H1 (cell line): Measurements from ENCODE around the gene TEX54. TPM values are rescaled to one million over a fixed set of nuclear protein-coding genes. Genes with fewer than 3 reads are reported as not detected.

Source experiments
- CTCF ChIA-PET: fragments of 300-600 bp; sonication (Branson Sonifier 250); formaldehyde crosslinking; loops from one replicate; lab custom pipeline; 2021; ENCODE audit not compliant: partially characterized antibody; lab: Charles Lee
- POLR2A ChIA-PET: fragments of 300-600 bp; sonication (Branson Sonifier 250); formaldehyde crosslinking; loops from one replicate; lab custom pipeline; 2021; ENCODE audit warnings: inconsistent platforms; ENCODE audit not compliant: partially characterized antibody; lab: Charles Lee
- DNase-seq, 2 experiments: peaks; one replicate each; pipeline versions ENCODE4 v3.0.0 to v3.0.0-alpha.2; 2010 to 2022; ENCODE audit warnings: low spot score in 2 of 2, low read depth in 1 of 2, mixed read lengths in 1 of 2
- FAIRE-seq: peaks from 2 replicates; lab custom pipeline; 2011; peaks lifted over from hg19 to GRCh38; lab: Jason Lieb, UNC
- H2AFZ ChIP-seq: 2 replicates; pipeline ENCODE4 v1.8.1; 2012; ENCODE audit warnings: low read length, inconsistent platforms
- H2AK5ac ChIP-seq: 2 replicates; pipeline ENCODE4 v1.6.1; 2013; ENCODE audit warnings: low read depth, low read length
- H2BK120ac ChIP-seq: replicated peaks from 2 replicates; pipeline ENCODE3; 2013; ENCODE audit warnings: low read depth, low read length, inconsistent platforms
- H2BK12ac ChIP-seq: 2 replicates; pipeline ENCODE4 v1.6.1; 2013; ENCODE audit warnings: low read depth, low read length
- H2BK15ac ChIP-seq: 2 replicates; pipeline ENCODE4 v1.6.1; 2013; ENCODE audit warnings: low read length
- H2BK20ac ChIP-seq: 2 replicates; pipeline ENCODE4 v1.6.1; 2013; ENCODE audit warnings: low read length
- H2BK5ac ChIP-seq: 2 replicates; pipeline ENCODE4 v1.6.1; 2013; ENCODE audit warnings: low read depth, low read length
- H3K14ac ChIP-seq: 2 replicates; pipeline ENCODE4 v1.6.1; 2013; ENCODE audit warnings: inconsistent platforms; ENCODE audit not compliant: insufficient read length
- H3K18ac ChIP-seq: 2 replicates; pipeline ENCODE4 v1.6.1; 2013; ENCODE audit warnings: low read length; ENCODE audit errors: extremely low read depth
- H3K23ac ChIP-seq: 2 replicates; pipeline ENCODE4 v1.6.1; 2013; ENCODE audit warnings: inconsistent platforms; ENCODE audit not compliant: insufficient read length
- H3K23me2 ChIP-seq: 2 replicates; pipeline ENCODE4 v1.6.1; 2013; ENCODE audit warnings: low read depth, low read length
- H3K27ac ChIP-seq: 2 replicates; pipeline ENCODE4 v1.6.1; 2011; ENCODE audit warnings: low read depth, low read length, inconsistent platforms
- H3K27me3 ChIP-seq, 4 experiments: replicated peaks in 1 of 4; 1 replicate in 1 of 4; 2 replicates in 3 of 4; pipeline versions ENCODE4 v1.6.1 to v1.8.1; 2011 to 2013; ENCODE audit warnings: low read length in 3 of 4, mild to moderate bottlenecking in 3 of 4, inconsistent platforms in 2 of 4, mixed read lengths in 2 of 4, moderate library complexity in 1 of 4; ENCODE audit not compliant: control insufficient read depth in 3 of 4, insufficient read depth in 3 of 4; ENCODE audit errors: extremely low read depth in 1 of 4
- H3K36me3 ChIP-seq, 4 experiments: 2 replicates each; pipeline versions ENCODE4 v1.6.1 to v1.8.1; 2011 to 2013; ENCODE audit warnings: mild to moderate bottlenecking in 4 of 4, low read length in 3 of 4, moderate library complexity in 2 of 4, control low read depth in 1 of 4, inconsistent platforms in 1 of 4; ENCODE audit not compliant: insufficient read depth in 4 of 4, control insufficient read depth in 2 of 4
- H3K4ac ChIP-seq: replicated peaks from 2 replicates; pipeline ENCODE3; 2013; ENCODE audit warnings: low read length, low read depth, mixed read lengths, inconsistent platforms; ENCODE audit not compliant: insufficient read length
- H3K4me1 ChIP-seq, 4 experiments: replicated peaks in 1 of 4; 1 replicate in 1 of 4; 2 replicates in 3 of 4; pipeline versions ENCODE4 v1.6.1 to v1.8.1; 2011 to 2013; ENCODE audit warnings: low read length in 3 of 4, inconsistent platforms in 2 of 4, mixed read lengths in 1 of 4; ENCODE audit not compliant: insufficient read depth in 4 of 4, control insufficient read depth in 3 of 4
- H3K4me2 ChIP-seq, 2 experiments: 2 replicates each; pipeline versions ENCODE4 v1.6.1 to v1.8.1; 2011 to 2013; ENCODE audit warnings: low read depth in 2 of 2, low read length in 2 of 2, control low read depth in 1 of 2, inconsistent platforms in 1 of 2, mild to moderate bottlenecking in 1 of 2; ENCODE audit not compliant: insufficient read depth in 1 of 2
- H3K4me3 ChIP-seq, 4 experiments: fragments of 200-600, 300-600 bp in 1 of 4; sonication (generic), shearing (Covaris generic), sonication (Bioruptor Twin) in 1 of 4; 2 replicates each; pipeline versions ENCODE4 v1.5.1 to v1.8.1; 2011 to 2016; ENCODE audit warnings: low read length in 4 of 4, low read depth in 3 of 4, control low read depth in 2 of 4, inconsistent platforms in 2 of 4, mild to moderate bottlenecking in 2 of 4, mixed read lengths in 1 of 4, moderate library complexity in 1 of 4; ENCODE audit not compliant: insufficient read depth in 2 of 4; ENCODE audit errors: extremely low read depth in 1 of 4
- H3K56ac ChIP-seq: replicated peaks from 2 replicates; pipeline ENCODE3; 2013; ENCODE audit warnings: low read depth, mild to moderate bottlenecking, mixed read lengths, low read length, inconsistent platforms; ENCODE audit not compliant: insufficient read length
- H3K79me1 ChIP-seq: 2 replicates; pipeline ENCODE4 v1.6.1; 2013; ENCODE audit warnings: low read depth, low read length, control low read depth
- H3K79me2 ChIP-seq, 2 experiments: 2 replicates each; pipeline versions ENCODE4 v1.6.1 to v1.8.1; 2012 to 2013; ENCODE audit warnings: low read length in 2 of 2, mild to moderate bottlenecking in 2 of 2, inconsistent platforms in 1 of 2; ENCODE audit not compliant: insufficient read depth in 2 of 2, control insufficient read depth in 1 of 2
- H3K9ac ChIP-seq, 4 experiments: replicated peaks in 1 of 4; 1 replicate in 1 of 4; 2 replicates in 3 of 4; pipeline versions ENCODE4 v1.6.1 to v1.8.1; 2011 to 2013; ENCODE audit warnings: low read depth in 3 of 4, low read length in 3 of 4, control low read depth in 2 of 4, mild to moderate bottlenecking in 2 of 4, moderate library complexity in 2 of 4, inconsistent platforms in 1 of 4; ENCODE audit errors: extremely low read depth in 1 of 4
- H3K9me3 ChIP-seq, 2 experiments: 2 replicates each; pipeline versions ENCODE4 v1.6.1 to v1.8.1; 2012 to 2013; ENCODE audit warnings: mild to moderate bottlenecking in 2 of 2, moderate library complexity in 2 of 2, control low read depth in 1 of 2, inconsistent platforms in 1 of 2, low read depth in 1 of 2, low read length in 1 of 2, mixed read lengths in 1 of 2; ENCODE audit not compliant: insufficient read depth in 2 of 2
- H4K20me1 ChIP-seq, 2 experiments: replicated peaks in 1 of 2; 2 replicates each; pipeline versions ENCODE3 to v1.8.1; 2011 to 2013; ENCODE audit warnings: inconsistent platforms in 2 of 2, low read length in 2 of 2, mild to moderate bottlenecking in 1 of 2; ENCODE audit not compliant: insufficient read depth in 2 of 2, control insufficient read depth in 1 of 2
- H4K5ac ChIP-seq: 2 replicates; pipeline ENCODE4 v1.6.1; 2013; ENCODE audit warnings: low read length, low read depth, mixed read lengths, inconsistent platforms; ENCODE audit not compliant: insufficient read length
- H4K8ac ChIP-seq: 2 replicates; pipeline ENCODE4 v1.8.0; 2013; ENCODE audit warnings: mild to moderate bottlenecking, moderate library complexity, low read length, inconsistent platforms; ENCODE audit not compliant: insufficient read depth; ENCODE audit errors: extremely low read depth
- H4K91ac ChIP-seq: replicated peaks from 2 replicates; pipeline ENCODE3; 2013; ENCODE audit warnings: low read length, mixed read lengths, inconsistent platforms; ENCODE audit not compliant: insufficient read length
- ASH2L ChIP-seq: fragments of 200-600, 300-600 bp; sonication (generic); IDR thresholded peaks from one replicate; pipeline ENCODE4 v1.7.1; 2017; ENCODE audit warnings: low read length
- CEBPB ChIP-seq: IDR thresholded peaks from 2 replicates; pipeline ENCODE4 v1.6.1; 2012; ENCODE audit warnings: low read depth, low read length
- FOSL1 ChIP-seq: IDR thresholded peaks from 2 replicates; pipeline ENCODE4 v1.6.1; 2011; ENCODE audit warnings: mild to moderate bottlenecking, low read depth, low read length, moderate library complexity; ENCODE audit not compliant: insufficient read depth
- KDM1A ChIP-seq: fragments of 200-600, 300-600 bp; sonication (generic); IDR thresholded peaks from 2 replicates; pipeline ENCODE4 v1.7.1; 2016; ENCODE audit warnings: mild to moderate bottlenecking, low read length, borderline replicate concordance
- POLR2A ChIP-seq, 2 experiments: IDR thresholded peaks; 1 replicate in 1 of 2; 2 replicates in 1 of 2; pipeline ENCODE4 v1.6.1; 2011; ENCODE audit warnings: low read depth in 2 of 2, low read length in 2 of 2, mild to moderate bottlenecking in 2 of 2; ENCODE audit errors: control extremely low read depth in 1 of 2
- SP2 ChIP-seq: IDR thresholded peaks from 2 replicates; pipeline ENCODE4 v1.6.1; 2012; ENCODE audit warnings: mild to moderate bottlenecking, low read length, inconsistent platforms
- TEAD4 ChIP-seq: IDR thresholded peaks from 2 replicates; pipeline ENCODE4 v1.6.1; 2012; ENCODE audit warnings: low read depth, low read length, inconsistent platforms, mixed read lengths
- YY1 ChIP-seq: IDR thresholded peaks from 2 replicates; pipeline ENCODE4 v1.6.1; 2011; ENCODE audit warnings: low read depth, mild to moderate bottlenecking, low read length
- WGBS, 2 experiments: shearing (Covaris generic) in 1 of 2; methylation state at CpG; one replicate each; pipeline versions ENCODE4 v1.1.6 to v1.1.7; 2013 to 2015; ENCODE audit warnings: low lambda C conversion rate in 2 of 2, mixed read lengths in 2 of 2, inconsistent platforms in 1 of 2, low coverage in 1 of 2, missing lambda C conversion rate in 1 of 2; ENCODE audit not compliant: insufficient replicate concordance in 2 of 2, insufficient coverage in 1 of 2, insufficient read length in 1 of 2; ENCODE audit errors: extremely low coverage in 1 of 2, missing lambda C conversion rate in 1 of 2; 5-methylcytosine and 5-hydroxymethylcytosine counted together
- polyA plus RNA-seq, 7 experiments: library from polyadenylated mRNA; depleted of rRNA in 3 of 7; stranded (reverse) in 5 of 7; unstranded in 2 of 7; fragments of >200 nt in 5 of 7; fragments of 200-250 nt in 2 of 7; gene quantifications; 1 replicate in 5 of 7; 2 replicates in 1 of 7; 4 replicates in 1 of 7; pipeline versions ENCODE4 v1.2.1 to v1.2.3, GENCODE V29; 2011 to 2013; ENCODE audit warnings: missing spikeins in 2 of 7, mixed read lengths in 2 of 7
- total RNA-seq: library from RNA; stranded (reverse); fragmentation: NEBNext Ultra II Directional; extraction: Animal tissue kit (Norgen Biotek cat#: 25700); gene quantifications from 2 replicates; pipeline ENCODE4 v1.2.1, GENCODE V29; 2021
- TF ChIP-seq, protein P1 (sequence below): IDR thresholded peaks from 2 replicates; pipeline ENCODE4 v1.6.1; 2012; ENCODE audit warnings: low read length, inconsistent platforms

The TEX54 gene
- total and polyA plus RNA-seq, 2 of the 8 experiments (the other 6 are each of a cell fraction or from before 2014, with no cell fraction given), result 1.2 TPM; not detected in 1

DNA sequence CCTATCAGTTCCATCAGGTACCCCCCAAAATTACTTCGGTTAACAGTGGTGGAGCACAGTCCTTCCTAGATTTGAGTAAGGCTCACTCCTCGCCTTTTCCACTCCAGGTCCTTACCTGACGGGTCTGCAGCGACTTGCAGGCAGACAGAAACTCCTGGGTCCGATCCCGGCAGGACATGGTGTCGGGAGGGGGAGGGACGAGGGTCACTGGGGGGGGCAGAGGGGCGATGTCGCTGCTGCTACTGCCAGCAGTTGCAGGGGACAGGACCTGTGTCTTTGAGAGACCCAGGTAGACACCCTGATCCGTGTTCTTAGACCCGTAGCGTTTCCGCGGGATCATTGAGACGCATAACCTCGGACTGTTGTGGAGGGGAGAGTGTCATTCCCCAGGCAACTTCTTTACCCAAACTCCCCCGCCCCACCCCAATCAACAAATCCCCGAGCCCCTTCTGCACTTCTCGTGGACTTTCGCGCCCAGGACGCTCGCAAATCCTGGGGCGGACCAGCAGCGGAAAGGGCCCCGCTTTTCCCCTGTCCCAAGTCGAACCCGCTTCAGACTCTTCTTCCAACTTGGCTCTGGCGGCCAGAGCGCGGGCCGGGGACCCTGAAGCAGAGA is 1.6 kb downstream of the TEX54 start:
- Histone ChIP-seq H2BK15ac (no peak overlapping the region), H4K5ac (no peak overlapping the region), H3K36me3 (peaks cover 19 to 34% (median 32%) of the 10 kb centered on the region in 4 experiments), H3K9ac (peak overlapping the region; percentile 38 to 91 (median 83)), H3K23ac (no peak overlapping the region), H3K14ac (no peak overlapping the region), H3K27me3 (no peaks in the 10 kb centered on the region), H2AK5ac (no peak overlapping the region), H3K4ac (no peak overlapping the region), H4K20me1 (peaks cover 5 to 7% of the 10 kb centered on the region in 2 experiments), H2BK20ac (no peak overlapping the region), H3K27ac (peak overlapping the region; percentile 80), H4K91ac (no peak overlapping the region), H3K23me2 (peaks cover 7% of the 10 kb centered on the region), H3K4me1 (peaks cover 0 to 17% (median 2%) of the 10 kb centered on the region in 4 experiments; a peak in 2 of 7 replicates), H2BK120ac (no peak overlapping the region), H3K79me1 (peaks cover 10% of the 10 kb centered on the region), H3K9me3 (no peaks in the 10 kb centered on the region), H4K8ac (no peak overlapping the region; the same call in 1 of the 2 replicates), H3K79me2 (peaks cover 7 to 19% of the 10 kb centered on the region in 2 experiments; a peak in 3 of 4 replicates), H2BK5ac (peak overlapping the region; percentile 84; the same call in 1 of the 2 replicates), H3K4me2 (peak overlapping the region; percentile 88 to 92), H3K18ac (no peak overlapping the region; the same call in 1 of the 2 replicates), H3K56ac (peak overlapping the region; percentile 24), H2AFZ (no peak overlapping the region), H3K4me3 (peak overlapping the region; percentile 76 to 94 (median 92)), H2BK12ac (no peak overlapping the region)
- CTCF ChIA-PET, result interaction anchor here (0.8 to 2.1 kb wide), 3 partner anchors 9 to 55 kb away, joined by 5 to 7 read pairs (median 7); partner anchors contain the start of gene WDR74
- 5% methylated on average over 28 of the region's 33 CpGs; no CpG with 5 or more reads in 1 of the 2 experiments for WGBS, 2 experiments
- FAIRE-seq (no peak), DNase-seq (no peak)
- POLR2A ChIA-PET, result interaction anchor here (0.8 to 13.8 kb wide), 31 partner anchors 9 to 239 kb away, joined by 3 to 398 read pairs (median 13); partner anchors contain the start of genes BSCL2, C11orf98, CSKMT and GNG3
- no peak for TF ChIP-seq SP2
- TF ChIP-seq KDM1A, result no peak
- peak; percentile 96 for TF ChIP-seq ASH2L
- TF ChIP-seq POLR2A (IDR thresholded peaks at IDR 0.05; ENCODE audit: control extremely low read depth in 1 of 2, low read depth in 2 of 2, low read length in 2 of 2), result no peak
- no peak for TF ChIP-seq TEAD4
- TF ChIP-seq FOSL1, result no peak
- no peak for TF ChIP-seq CEBPB
- TF ChIP-seq, protein P1, sequence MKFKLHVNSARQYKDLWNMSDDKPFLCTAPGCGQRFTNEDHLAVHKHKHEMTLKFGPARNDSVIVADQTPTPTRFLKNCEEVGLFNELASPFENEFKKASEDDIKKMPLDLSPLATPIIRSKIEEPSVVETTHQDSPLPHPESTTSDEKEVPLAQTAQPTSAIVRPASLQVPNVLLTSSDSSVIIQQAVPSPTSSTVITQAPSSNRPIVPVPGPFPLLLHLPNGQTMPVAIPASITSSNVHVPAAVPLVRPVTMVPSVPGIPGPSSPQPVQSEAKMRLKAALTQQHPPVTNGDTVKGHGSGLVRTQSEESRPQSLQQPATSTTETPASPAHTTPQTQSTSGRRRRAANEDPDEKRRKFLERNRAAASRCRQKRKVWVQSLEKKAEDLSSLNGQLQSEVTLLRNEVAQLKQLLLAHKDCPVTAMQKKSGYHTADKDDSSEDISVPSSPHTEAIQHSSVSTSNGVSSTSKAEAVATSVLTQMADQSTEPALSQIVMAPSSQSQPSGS, result no peak
- TF ChIP-seq YY1, result no peak
